H1 (cell line): ENCODE results near the gene NOC4L. TPM values are rescaled to one million over a fixed set of nuclear protein-coding genes. Genes with fewer than 3 reads are reported as not detected.

Experiments used
- CTCF ChIA-PET: fragments of 300-600 bp; sonication (Branson Sonifier 250); formaldehyde crosslinking; loops from one replicate; lab custom pipeline; 2021; ENCODE audit not compliant: partially characterized antibody; lab: Charles Lee
- POLR2A ChIA-PET: fragments of 300-600 bp; sonication (Branson Sonifier 250); formaldehyde crosslinking; loops from one replicate; lab custom pipeline; 2021; ENCODE audit warnings: inconsistent platforms; ENCODE audit not compliant: partially characterized antibody; lab: Charles Lee
- DNase-seq, 2 experiments: peaks; one replicate each; pipeline versions ENCODE4 v3.0.0 to v3.0.0-alpha.2; 2010 to 2022; ENCODE audit warnings: low spot score in 2 of 2, low read depth in 1 of 2, mixed read lengths in 1 of 2
- FAIRE-seq: peaks from 2 replicates; lab custom pipeline; 2011; peaks lifted over from hg19 to GRCh38; lab: Jason Lieb, UNC
- H2AFZ ChIP-seq: 2 replicates; pipeline ENCODE4 v1.8.1; 2012; ENCODE audit warnings: low read length, inconsistent platforms
- H2AK5ac ChIP-seq: 2 replicates; pipeline ENCODE4 v1.6.1; 2013; ENCODE audit warnings: low read depth, low read length
- H2BK120ac ChIP-seq: replicated peaks from 2 replicates; pipeline ENCODE3; 2013; ENCODE audit warnings: low read depth, low read length, inconsistent platforms
- H2BK12ac ChIP-seq: 2 replicates; pipeline ENCODE4 v1.6.1; 2013; ENCODE audit warnings: low read depth, low read length
- H2BK15ac ChIP-seq: 2 replicates; pipeline ENCODE4 v1.6.1; 2013; ENCODE audit warnings: low read length
- H2BK20ac ChIP-seq: 2 replicates; pipeline ENCODE4 v1.6.1; 2013; ENCODE audit warnings: low read length
- H2BK5ac ChIP-seq: 2 replicates; pipeline ENCODE4 v1.6.1; 2013; ENCODE audit warnings: low read depth, low read length
- H3K14ac ChIP-seq: 2 replicates; pipeline ENCODE4 v1.6.1; 2013; ENCODE audit warnings: inconsistent platforms; ENCODE audit not compliant: insufficient read length
- H3K18ac ChIP-seq: 2 replicates; pipeline ENCODE4 v1.6.1; 2013; ENCODE audit warnings: low read length; ENCODE audit errors: extremely low read depth
- H3K23ac ChIP-seq: 2 replicates; pipeline ENCODE4 v1.6.1; 2013; ENCODE audit warnings: inconsistent platforms; ENCODE audit not compliant: insufficient read length
- H3K23me2 ChIP-seq: 2 replicates; pipeline ENCODE4 v1.6.1; 2013; ENCODE audit warnings: low read depth, low read length
- H3K27ac ChIP-seq: 2 replicates; pipeline ENCODE4 v1.6.1; 2011; ENCODE audit warnings: low read depth, low read length, inconsistent platforms
- H3K27me3 ChIP-seq, 4 experiments: replicated peaks in 1 of 4; 1 replicate in 1 of 4; 2 replicates in 3 of 4; pipeline versions ENCODE4 v1.6.1 to v1.8.1; 2011 to 2013; ENCODE audit warnings: low read length in 3 of 4, mild to moderate bottlenecking in 3 of 4, inconsistent platforms in 2 of 4, mixed read lengths in 2 of 4, moderate library complexity in 1 of 4; ENCODE audit not compliant: control insufficient read depth in 3 of 4, insufficient read depth in 3 of 4; ENCODE audit errors: extremely low read depth in 1 of 4
- H3K36me3 ChIP-seq, 4 experiments: 2 replicates each; pipeline versions ENCODE4 v1.6.1 to v1.8.1; 2011 to 2013; ENCODE audit warnings: mild to moderate bottlenecking in 4 of 4, low read length in 3 of 4, moderate library complexity in 2 of 4, control low read depth in 1 of 4, inconsistent platforms in 1 of 4; ENCODE audit not compliant: insufficient read depth in 4 of 4, control insufficient read depth in 2 of 4
- H3K4ac ChIP-seq: replicated peaks from 2 replicates; pipeline ENCODE3; 2013; ENCODE audit warnings: low read length, low read depth, mixed read lengths, inconsistent platforms; ENCODE audit not compliant: insufficient read length
- H3K4me1 ChIP-seq, 4 experiments: replicated peaks in 1 of 4; 1 replicate in 1 of 4; 2 replicates in 3 of 4; pipeline versions ENCODE4 v1.6.1 to v1.8.1; 2011 to 2013; ENCODE audit warnings: low read length in 3 of 4, inconsistent platforms in 2 of 4, mixed read lengths in 1 of 4; ENCODE audit not compliant: insufficient read depth in 4 of 4, control insufficient read depth in 3 of 4
- H3K4me2 ChIP-seq, 2 experiments: 2 replicates each; pipeline versions ENCODE4 v1.6.1 to v1.8.1; 2011 to 2013; ENCODE audit warnings: low read depth in 2 of 2, low read length in 2 of 2, control low read depth in 1 of 2, inconsistent platforms in 1 of 2, mild to moderate bottlenecking in 1 of 2; ENCODE audit not compliant: insufficient read depth in 1 of 2
- H3K4me3 ChIP-seq, 4 experiments: fragments of 200-600, 300-600 bp in 1 of 4; sonication (generic), shearing (Covaris generic), sonication (Bioruptor Twin) in 1 of 4; 2 replicates each; pipeline versions ENCODE4 v1.5.1 to v1.8.1; 2011 to 2016; ENCODE audit warnings: low read length in 4 of 4, low read depth in 3 of 4, control low read depth in 2 of 4, inconsistent platforms in 2 of 4, mild to moderate bottlenecking in 2 of 4, mixed read lengths in 1 of 4, moderate library complexity in 1 of 4; ENCODE audit not compliant: insufficient read depth in 2 of 4; ENCODE audit errors: extremely low read depth in 1 of 4
- H3K56ac ChIP-seq: replicated peaks from 2 replicates; pipeline ENCODE3; 2013; ENCODE audit warnings: low read depth, mild to moderate bottlenecking, mixed read lengths, low read length, inconsistent platforms; ENCODE audit not compliant: insufficient read length
- H3K79me1 ChIP-seq: 2 replicates; pipeline ENCODE4 v1.6.1; 2013; ENCODE audit warnings: low read depth, low read length, control low read depth
- H3K79me2 ChIP-seq, 2 experiments: 2 replicates each; pipeline versions ENCODE4 v1.6.1 to v1.8.1; 2012 to 2013; ENCODE audit warnings: low read length in 2 of 2, mild to moderate bottlenecking in 2 of 2, inconsistent platforms in 1 of 2; ENCODE audit not compliant: insufficient read depth in 2 of 2, control insufficient read depth in 1 of 2
- H3K9ac ChIP-seq, 4 experiments: replicated peaks in 1 of 4; 1 replicate in 1 of 4; 2 replicates in 3 of 4; pipeline versions ENCODE4 v1.6.1 to v1.8.1; 2011 to 2013; ENCODE audit warnings: low read depth in 3 of 4, low read length in 3 of 4, control low read depth in 2 of 4, mild to moderate bottlenecking in 2 of 4, moderate library complexity in 2 of 4, inconsistent platforms in 1 of 4; ENCODE audit errors: extremely low read depth in 1 of 4
- H3K9me3 ChIP-seq, 2 experiments: 2 replicates each; pipeline versions ENCODE4 v1.6.1 to v1.8.1; 2012 to 2013; ENCODE audit warnings: mild to moderate bottlenecking in 2 of 2, moderate library complexity in 2 of 2, control low read depth in 1 of 2, inconsistent platforms in 1 of 2, low read depth in 1 of 2, low read length in 1 of 2, mixed read lengths in 1 of 2; ENCODE audit not compliant: insufficient read depth in 2 of 2
- H4K20me1 ChIP-seq, 2 experiments: replicated peaks in 1 of 2; 2 replicates each; pipeline versions ENCODE3 to v1.8.1; 2011 to 2013; ENCODE audit warnings: inconsistent platforms in 2 of 2, low read length in 2 of 2, mild to moderate bottlenecking in 1 of 2; ENCODE audit not compliant: insufficient read depth in 2 of 2, control insufficient read depth in 1 of 2
- H4K5ac ChIP-seq: 2 replicates; pipeline ENCODE4 v1.6.1; 2013; ENCODE audit warnings: low read length, low read depth, mixed read lengths, inconsistent platforms; ENCODE audit not compliant: insufficient read length
- H4K8ac ChIP-seq: 2 replicates; pipeline ENCODE4 v1.8.0; 2013; ENCODE audit warnings: mild to moderate bottlenecking, moderate library complexity, low read length, inconsistent platforms; ENCODE audit not compliant: insufficient read depth; ENCODE audit errors: extremely low read depth
- H4K91ac ChIP-seq: replicated peaks from 2 replicates; pipeline ENCODE3; 2013; ENCODE audit warnings: low read length, mixed read lengths, inconsistent platforms; ENCODE audit not compliant: insufficient read length
- SRF ChIP-seq: IDR thresholded peaks from 2 replicates; pipeline ENCODE4 v1.6.1; 2011; ENCODE audit warnings: mild to moderate bottlenecking, low read depth, low read length, moderate library complexity
- WGBS, 2 experiments: shearing (Covaris generic) in 1 of 2; methylation state at CpG; one replicate each; pipeline versions ENCODE4 v1.1.6 to v1.1.7; 2013 to 2015; ENCODE audit warnings: low lambda C conversion rate in 2 of 2, mixed read lengths in 2 of 2, inconsistent platforms in 1 of 2, low coverage in 1 of 2, missing lambda C conversion rate in 1 of 2; ENCODE audit not compliant: insufficient replicate concordance in 2 of 2, insufficient coverage in 1 of 2, insufficient read length in 1 of 2; ENCODE audit errors: extremely low coverage in 1 of 2, missing lambda C conversion rate in 1 of 2; 5-methylcytosine and 5-hydroxymethylcytosine counted together
- polyA plus RNA-seq, 7 experiments: library from polyadenylated mRNA; depleted of rRNA in 3 of 7; stranded (reverse) in 5 of 7; unstranded in 2 of 7; fragments of >200 nt in 5 of 7; fragments of 200-250 nt in 2 of 7; gene quantifications; 1 replicate in 5 of 7; 2 replicates in 1 of 7; 4 replicates in 1 of 7; pipeline versions ENCODE4 v1.2.1 to v1.2.3, GENCODE V29; 2011 to 2013; ENCODE audit warnings: missing spikeins in 2 of 7, mixed read lengths in 2 of 7
- total RNA-seq: library from RNA; stranded (reverse); fragmentation: NEBNext Ultra II Directional; extraction: Animal tissue kit (Norgen Biotek cat#: 25700); gene quantifications from 2 replicates; pipeline ENCODE4 v1.2.1, GENCODE V29; 2021
- TF ChIP-seq, protein P1 (sequence below): IDR thresholded peaks from 2 replicates; pipeline ENCODE4 v1.6.1; 2012; ENCODE audit warnings: inconsistent platforms

NOC4L gene
- total and polyA plus RNA-seq, 2 of the 8 experiments (the other 6 are each of a cell fraction or from before 2014, with no cell fraction given): 26.8 to 40.3 TPM

DNA sequence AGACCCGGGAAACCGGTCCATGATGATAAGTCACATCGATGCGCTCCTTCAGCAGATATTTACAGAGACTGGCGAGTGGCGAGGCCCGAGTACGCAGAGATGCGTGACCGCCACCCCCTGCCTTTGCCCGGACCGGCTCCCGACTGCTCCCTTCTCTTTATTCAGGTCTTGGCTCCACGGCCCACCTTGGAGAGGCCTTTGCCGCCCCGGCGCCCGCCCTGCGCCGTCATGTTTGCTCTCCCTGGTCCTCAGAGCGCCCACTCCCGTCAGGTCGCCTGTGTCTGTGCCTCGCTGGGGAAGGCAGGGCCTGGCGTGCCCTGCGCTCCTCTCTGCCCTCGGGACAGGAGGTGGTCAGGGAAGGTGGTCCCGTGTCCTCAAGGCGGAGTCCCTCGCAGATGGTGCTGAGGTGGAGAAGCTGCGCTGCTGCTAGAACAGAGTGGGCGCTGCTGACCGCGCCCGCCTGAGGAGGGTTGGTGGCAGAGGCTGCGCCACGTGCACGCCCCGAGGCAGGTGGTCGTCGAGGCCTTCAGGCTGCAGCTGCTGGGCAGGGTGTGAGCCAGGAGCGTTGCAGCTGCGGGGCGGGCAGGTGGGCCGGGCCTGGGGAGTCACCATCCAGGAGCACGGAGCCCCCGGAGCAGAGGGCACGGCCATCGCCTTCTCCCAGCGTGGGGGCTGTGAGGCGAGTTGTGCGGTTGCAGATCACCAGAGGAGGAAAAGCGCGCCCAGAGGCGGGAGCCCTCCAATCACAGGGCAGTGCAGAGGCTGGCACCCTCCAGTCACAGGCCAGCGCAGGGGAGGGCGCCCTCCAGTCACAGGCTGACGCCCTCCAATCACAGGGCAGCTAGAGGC, 27.3 kb upstream of the NOC4L start:
- no peak overlapping the region for H2BK15ac ChIP-seq
- no peak overlapping the region for H4K91ac ChIP-seq
- H4K5ac ChIP-seq: no peak overlapping the region
- peaks cover 5 to 19% (median 13%) of the 10 kb centered on the region in 4 experiments for H3K36me3 ChIP-seq
- no peak for DNase-seq
- H4K20me1 ChIP-seq: peaks cover 0 to 2% of the 10 kb centered on the region in 2 experiments
- H3K79me1 ChIP-seq: no peaks in the 10 kb centered on the region
- H3K4me2 ChIP-seq: no peak overlapping the region
- no peaks in the 10 kb centered on the region for H3K79me2 ChIP-seq
- POLR2A ChIA-PET: interaction anchor here (0.9 to 1.3 kb wide), 3 partner anchors 10 to 23 kb away, joined by 3 read pairs; no protein-coding TSS in a partner anchor
- no peak for FAIRE-seq
- H3K56ac ChIP-seq: no peak overlapping the region
- TF ChIP-seq, protein P1, sequence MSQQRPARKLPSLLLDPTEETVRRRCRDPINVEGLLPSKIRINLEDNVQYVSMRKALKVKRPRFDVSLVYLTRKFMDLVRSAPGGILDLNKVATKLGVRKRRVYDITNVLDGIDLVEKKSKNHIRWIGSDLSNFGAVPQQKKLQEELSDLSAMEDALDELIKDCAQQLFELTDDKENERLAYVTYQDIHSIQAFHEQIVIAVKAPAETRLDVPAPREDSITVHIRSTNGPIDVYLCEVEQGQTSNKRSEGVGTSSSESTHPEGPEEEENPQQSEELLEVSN: peak; percentile 43; the same call in 1 of the 2 replicates
- TF ChIP-seq SRF: no peak
- H2AFZ ChIP-seq: no peak overlapping the region
- no peak overlapping the region for H3K4ac ChIP-seq
- no peak overlapping the region for H3K9ac ChIP-seq
- H3K23ac ChIP-seq: no peak overlapping the region
- no peaks in the 10 kb centered on the region for H3K23me2 ChIP-seq
- no peak overlapping the region for H2BK20ac ChIP-seq
- no peaks in the 10 kb centered on the region; a peak in 2 of 7 replicates for H3K4me1 ChIP-seq
- H3K18ac ChIP-seq: no peak overlapping the region
- no peak overlapping the region for H3K27ac ChIP-seq
- no peak overlapping the region for H3K14ac ChIP-seq
- 95% methylated on average over 50 of the region's 58 CpGs; no CpG with 5 or more reads in 1 of the 2 experiments for WGBS, 2 experiments
- no peak overlapping the region for H2BK120ac ChIP-seq
- no peak overlapping the region for H3K4me3 ChIP-seq
- CTCF ChIA-PET: no interaction called here
- no peak overlapping the region for H2BK12ac ChIP-seq
- H3K27me3 ChIP-seq: no peaks in the 10 kb centered on the region
- no peak overlapping the region for H2AK5ac ChIP-seq
- no peak overlapping the region for H2BK5ac ChIP-seq
- H4K8ac ChIP-seq: peak overlapping the region; percentile 51; the same call in 1 of the 2 replicates
- no peaks in the 10 kb centered on the region; a peak in 1 of 4 replicates for H3K9me3 ChIP-seq
